ENCODE measurements around the gene ELAVL1. TPM values are rescaled to one million over a fixed set of nuclear protein-coding genes. Genes with fewer than 3 reads are reported as not detected.

ELAVL1 gene
- total and polyA plus RNA-seq, 9 of the 15 experiments (the other 6 are each of a cell fraction or from before 2014, with no cell fraction given): 4.3 to 172 (median 69.2) TPM

DNA sequence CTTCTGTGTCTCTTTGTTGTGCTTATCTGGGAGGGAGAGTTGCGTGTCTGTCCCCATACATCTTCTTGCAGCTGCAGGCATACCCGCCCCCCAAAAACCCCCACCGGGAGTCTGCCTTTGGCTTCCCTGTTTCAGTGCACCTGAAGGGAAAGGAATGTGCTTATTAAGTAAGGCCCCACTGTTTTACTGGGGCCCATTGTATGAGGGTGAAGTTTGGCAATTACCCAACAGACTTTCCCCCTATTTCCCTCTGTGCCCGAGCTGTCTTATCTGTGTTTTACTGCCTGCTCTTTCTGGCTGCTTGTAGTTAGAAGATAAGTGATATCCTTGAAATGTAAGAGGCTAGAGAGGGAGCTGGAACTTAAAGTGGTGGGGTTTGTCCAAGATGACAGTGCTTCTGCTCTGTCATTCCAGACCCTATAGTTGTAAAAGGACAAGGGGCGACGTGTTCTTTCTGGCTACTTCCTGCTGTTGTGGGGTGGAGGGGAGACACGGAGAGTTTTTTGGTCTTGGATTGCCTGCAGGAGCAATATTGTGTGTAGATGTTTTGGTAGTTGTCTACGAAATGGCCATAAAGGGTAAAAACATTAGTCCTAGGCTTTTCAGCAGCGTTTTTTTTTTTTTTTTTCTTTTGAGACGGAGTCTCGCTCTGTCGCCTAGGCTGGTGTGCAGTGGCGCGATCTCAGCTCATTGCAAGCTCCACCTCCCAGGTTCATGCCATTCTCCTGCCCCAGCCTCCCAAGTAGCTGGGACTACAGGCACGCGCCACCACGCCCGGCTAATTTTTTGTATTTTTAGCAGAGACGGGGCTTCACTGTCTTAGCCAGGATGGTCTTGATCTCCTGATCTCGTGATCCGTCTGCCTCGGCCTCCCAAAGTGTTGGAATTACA lies 28.1 kb upstream of the ELAVL1 start (continued):
- TF ChIP-seq ZFX (CRISPR knock-in tag; IDR thresholded peaks at IDR 0.05): peak; percentile 43; the same call in 1 of the 2 replicates
- peak; percentile 90 to 91 for TF ChIP-seq TRIM24 (IDR thresholded peaks at IDR 0.05)
- TF ChIP-seq MTA1 (IDR thresholded peaks at IDR 0.05; ENCODE audit: borderline replicate concordance): peak; percentile 49
- TF ChIP-seq PHB2 (IDR thresholded peaks at IDR 0.05; ENCODE audit: low read depth): 0 out of 2 replicates have a peak, but pooled peaks have one; percentile 61
- TF ChIP-seq ZNF175 (CRISPR knock-in tag; IDR thresholded peaks at IDR 0.05; ENCODE audit: low read depth): peak; percentile 85; the same call in 1 of the 2 replicates
- TF ChIP-seq TBL1XR1 (IDR thresholded peaks at IDR 0.05; ENCODE audit: low read length in 2 of 2): peak; percentile 33 to 82; a peak in 3 of 4 replicates
- TF ChIP-seq CBX1 (IDR thresholded peaks at IDR 0.05; ENCODE audit: low read depth): peak; percentile 90; the same call in 1 of the 2 replicates
- TF ChIP-seq DACH1 (IDR thresholded peaks at IDR 0.05; ENCODE audit: partially characterized antibody): peak; percentile 92
- TF ChIP-seq, protein P1, sequence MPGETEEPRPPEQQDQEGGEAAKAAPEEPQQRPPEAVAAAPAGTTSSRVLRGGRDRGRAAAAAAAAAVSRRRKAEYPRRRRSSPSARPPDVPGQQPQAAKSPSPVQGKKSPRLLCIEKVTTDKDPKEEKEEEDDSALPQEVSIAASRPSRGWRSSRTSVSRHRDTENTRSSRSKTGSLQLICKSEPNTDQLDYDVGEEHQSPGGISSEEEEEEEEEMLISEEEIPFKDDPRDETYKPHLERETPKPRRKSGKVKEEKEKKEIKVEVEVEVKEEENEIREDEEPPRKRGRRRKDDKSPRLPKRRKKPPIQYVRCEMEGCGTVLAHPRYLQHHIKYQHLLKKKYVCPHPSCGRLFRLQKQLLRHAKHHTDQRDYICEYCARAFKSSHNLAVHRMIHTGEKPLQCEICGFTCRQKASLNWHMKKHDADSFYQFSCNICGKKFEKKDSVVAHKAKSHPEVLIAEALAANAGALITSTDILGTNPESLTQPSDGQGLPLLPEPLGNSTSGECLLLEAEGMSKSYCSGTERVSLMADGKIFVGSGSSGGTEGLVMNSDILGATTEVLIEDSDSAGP (CRISPR knock-in tag; IDR thresholded peaks at IDR 0.05): 0 out of 2 replicates have a peak, but pooled peaks have one; percentile 12
- TF ChIP-seq DPF2 (IDR thresholded peaks at IDR 0.05): peak; percentile 99
- TF ChIP-seq KLF6 (CRISPR knock-in tag; IDR thresholded peaks at IDR 0.05; ENCODE audit: borderline replicate concordance): 0 out of 2 replicates have a peak, but pooled peaks have one; percentile 75
- peak; percentile 94 for TF ChIP-seq PML (IDR thresholded peaks at IDR 0.05; ENCODE audit: low read length)
- peak; percentile 46; the same call in 1 of the 2 replicates for TF ChIP-seq PHF8 (IDR thresholded peaks at IDR 0.05; ENCODE audit: borderline replicate concordance, low read length)
- TF ChIP-seq RCOR1 (IDR thresholded peaks at IDR 0.05; ENCODE audit: borderline replicate concordance in 1 of 2, low read depth in 2 of 2, low read length in 2 of 2): peak in 1 of 2 experiments; percentile 70; a peak in 2 of 4 replicates
- peak; percentile 91 for TF ChIP-seq HDAC3 (IDR thresholded peaks at IDR 0.05; ENCODE audit: borderline replicate concordance, partially characterized antibody)
- peak; percentile 79; the same call in 1 of the 2 replicates for TF ChIP-seq CHAMP1 (IDR thresholded peaks at IDR 0.05)
- peak; percentile 79; the same call in 1 of the 2 replicates for TF ChIP-seq ZNF609 (CRISPR knock-in tag; IDR thresholded peaks at IDR 0.05; ENCODE audit: borderline replicate concordance)
- 0 out of 2 replicates have a peak, but pooled peaks have one; percentile 4 for TF ChIP-seq CREM (IDR thresholded peaks at IDR 0.05; ENCODE audit: low read depth)
- peak; percentile 50; the same call in 1 of the 2 replicates for TF ChIP-seq ZSCAN29 (IDR thresholded peaks at IDR 0.05)
